Stomach (tissue), 9 donors: ENCODE results near the gene SPOP. TPM values are rescaled to one million over a fixed set of nuclear protein-coding genes. Genes with fewer than 3 reads are reported as not detected.

Source experiments
- DNase-seq, 2 donors: peaks; one replicate each; pipeline versions ENCODE4 v3.0.0 to v3.0.0-alpha.2; 2013 to 2019
- H3K27ac ChIP-seq, 5 donors: fragments of 200-600 bp in 4 of 5; sonication (generic) in 4 of 5; one replicate each; pipeline ENCODE4 v1.5.1; 2013 to 2019; ENCODE audit warnings: mild to moderate bottlenecking in 1 of 5, moderate library complexity in 1 of 5
- H3K27me3 ChIP-seq, 3 donors: fragments of 200-600 bp; sonication (generic); one replicate each; pipeline ENCODE4 v1.5.1; 2017 to 2019; ENCODE audit warnings: mixed run types in 1 of 3
- H3K36me3 ChIP-seq, 4 donors: fragments of 200-600 bp; sonication (generic); 1 replicate in 3 of 4; 2 replicates in 1 of 4; pipeline ENCODE4 v1.5.1; 2016 to 2019
- H3K4me1 ChIP-seq, 4 donors: fragments of 200-600 bp; sonication (generic); one replicate each; pipeline ENCODE4 v1.5.1; 2016 to 2019
- H3K4me3 ChIP-seq, 4 donors: fragments of 200-600 bp; sonication (generic) in 3 of 4; one replicate each; pipeline ENCODE4 v1.5.1; 2016 to 2019; ENCODE audit warnings: mild to moderate bottlenecking in 1 of 4
- H3K9me3 ChIP-seq, 4 donors: fragments of 200-600 bp; sonication (generic); one replicate each; pipeline ENCODE4 v1.5.1; 2016 to 2019
- CTCF ChIP-seq, 7 experiments: fragments of 450-650 bp in 4 of 7; fragments of 200-600 bp in 3 of 7; sonication (generic) in 3 of 7; IDR thresholded peaks; one replicate each; pipeline ENCODE4 v1.5.1; 2016 to 2019; ENCODE audit warnings: antibody characterized with exemption in 7 of 7, control low read depth in 2 of 7, mild to moderate bottlenecking in 1 of 7
- EP300 ChIP-seq: sonication (generic); formaldehyde crosslinking; IDR thresholded peaks from one replicate; pipeline ENCODE4 v1.6.1; 2017; ENCODE audit warnings: antibody characterized with exemption
- POLR2A ChIP-seq, 4 donors: fragments of 450-650 bp; IDR thresholded peaks; one replicate each; pipeline ENCODE4 v1.6.1; 2016; ENCODE audit warnings: antibody characterized with exemption in 4 of 4, control low read depth in 2 of 4, mild to moderate bottlenecking in 1 of 4, moderate library complexity in 1 of 4
- POLR2AphosphoS5 ChIP-seq, 3 donors: sonication (generic); formaldehyde crosslinking; IDR thresholded peaks; one replicate each; pipeline ENCODE4 v1.6.1; 2016; ENCODE audit warnings: antibody characterized with exemption in 3 of 3
- WGBS, 5 donors: extraction: QIAGEN DNeasy Blood & Tissue Kit in 3 of 5; methylation state at CpG; one replicate each; pipeline versions ENCODE4 v1.1.5 to v1.1.7; 2013 to 2018; 5-methylcytosine and 5-hydroxymethylcytosine counted together
- intact Hi-C: fragments of 100-400 bp; cut with DNase I; formaldehyde crosslinking; loops from one replicate; pipeline ENCODE4 v1.15.1; 2023; ENCODE audit warnings: low total_unique reads
- polyA plus RNA-seq, 3 donors: library from polyadenylated mRNA; stranded (reverse); fragments of 200-250 nt; gene quantifications; one replicate each; pipeline ENCODE4 v1.2.3, GENCODE V29; 2013
- total RNA-seq, 5 donors: library from RNA; depleted of rRNA; stranded (reverse); fragments of >200 nt; gene quantifications; one replicate each; pipeline versions ENCODE4 v1.1.0 to v1.2.3, GENCODE V29; 2014 to 2016
- donor health status: healthy with polysubstance abuse.
- donor health status: Bipolar disorder and iron deficiency.
- donor health status: healthy.

SPOP gene
- total and polyA plus RNA-seq, 8 donors = 17.5 to 309 (median 41.6) TPM

GRCh38 chr17:49583889-49584288, 94.0 kb downstream of the SPOP start:
- DNase-seq = no peak
- Histone ChIP-seq H3K36me3 (peaks cover 0 to 12% (median 0%) of the 10 kb centered on the region in 4 donors), H3K4me1 (peaks cover 0 to under 1% (median 0%) of the 10 kb centered on the region in 4 donors), H3K4me3 (no peak overlapping the region), H3K27me3 (no peaks in the 10 kb centered on the region), H3K27ac (no peak overlapping the region), H3K9me3 (no peaks in the 10 kb centered on the region)
- intact Hi-C loops = no loop called here
- TF ChIP-seq POLR2A (IDR thresholded peaks at IDR 0.05) (no peak), EP300 (no peak), CTCF (IDR thresholded peaks at IDR 0.05) (no peak), POLR2AphosphoS5 (IDR thresholded peaks at IDR 0.05) (no peak)
- 86 to 94% (median 90%) methylated on average over 4 of the region's 4 CpGs for WGBS, 5 donors

GRCh38 chr17:49583226-49583625, 94.7 kb downstream of the SPOP start:
- 93 to 96% (median 94%) methylated on average over 5 of the region's 5 CpGs for WGBS, 5 donors
- intact Hi-C loops = no loop called here
- no peak for TF ChIP-seq CTCF (IDR thresholded peaks at IDR 0.05)
- TF ChIP-seq EP300 = no peak
- TF ChIP-seq POLR2AphosphoS5 (IDR thresholded peaks at IDR 0.05) = no peak
- TF ChIP-seq POLR2A (IDR thresholded peaks at IDR 0.05) = no peak
- peaks cover 0 to 9% (median 0%) of the 10 kb centered on the region in 4 donors for H3K36me3 ChIP-seq
- no peak for DNase-seq
- H3K4me3 ChIP-seq = no peak overlapping the region
- H3K27ac ChIP-seq = no peak overlapping the region
- peaks cover 0 to 7% (median under 1%) of the 10 kb centered on the region in 4 donors for H3K4me1 ChIP-seq
- peaks cover 0 to 3% (median 0%) of the 10 kb centered on the region in 3 donors for H3K27me3 ChIP-seq
- H3K9me3 ChIP-seq = no peaks in the 10 kb centered on the region

- H3K27me3 ChIP-seq = peaks cover 0 to 7% (median 0%) of the 10 kb centered on the region in 3 donors
- 77 to 88% (median 81%) methylated on average over 7 to 8 of the region's 8 CpGs for WGBS, 5 donors
Observed at GRCh38 chr17:49582789-49583188, 95.1 kb downstream of the SPOP start.

GRCh38 chr17:49582055-49582722, 95.7 kb downstream of the SPOP start:
- DNase-seq = no peak
- Histone ChIP-seq H3K4me1 (peaks cover 4 to 16% (median 8%) of the 10 kb centered on the region in 4 donors), H3K4me3 (no peak overlapping the region), H3K9me3 (no peaks in the 10 kb centered on the region), H3K27ac (no peak overlapping the region), H3K36me3 (no peaks in the 10 kb centered on the region), H3K27me3 (peaks cover 0 to 13% (median 3%) of the 10 kb centered on the region in 3 donors)
- intact Hi-C loops = no loop called here
- WGBS, 5 donors = 81 to 87% (median 85%) methylated on average over 8 to 12 of the region's 12 CpGs
- TF ChIP-seq EP300 (no peak), POLR2A (IDR thresholded peaks at IDR 0.05) (no peak), CTCF (IDR thresholded peaks at IDR 0.05) (no peak), POLR2AphosphoS5 (IDR thresholded peaks at IDR 0.05) (no peak)

More at GRCh38 chr17:49582789-49583188, 95.1 kb downstream of the SPOP start:
- DNase-seq = no peak
- Histone ChIP-seq H3K4me3 (no peak overlapping the region), H3K36me3 (peaks cover 0 to 4% (median 0%) of the 10 kb centered on the region in 4 donors), H3K4me1 (peaks cover 0 to 10% (median 2%) of the 10 kb centered on the region in 4 donors), H3K27ac (no peak overlapping the region), H3K9me3 (no peaks in the 10 kb centered on the region)
- TF ChIP-seq CTCF (IDR thresholded peaks at IDR 0.05) = no peak
- no peak for TF ChIP-seq POLR2AphosphoS5 (IDR thresholded peaks at IDR 0.05)
- TF ChIP-seq POLR2A (IDR thresholded peaks at IDR 0.05) = no peak
- no peak for TF ChIP-seq EP300
- intact Hi-C loops = no loop called here
